GM19240 (cell line): ENCODE results near the gene ANKRD7.
"Not testable (repeated sequence)": the region's sequence is repeated elsewhere in the genome, so short reads cannot be mapped to it uniquely, and the experiment has no call there.

Source experiments
- DNase-seq: peaks from one replicate; pipeline ENCODE4 v3.0.0; 2011; ENCODE audit warnings: low spot score; ENCODE audit not compliant: insufficient read length

ANKRD7 gene

DNA sequence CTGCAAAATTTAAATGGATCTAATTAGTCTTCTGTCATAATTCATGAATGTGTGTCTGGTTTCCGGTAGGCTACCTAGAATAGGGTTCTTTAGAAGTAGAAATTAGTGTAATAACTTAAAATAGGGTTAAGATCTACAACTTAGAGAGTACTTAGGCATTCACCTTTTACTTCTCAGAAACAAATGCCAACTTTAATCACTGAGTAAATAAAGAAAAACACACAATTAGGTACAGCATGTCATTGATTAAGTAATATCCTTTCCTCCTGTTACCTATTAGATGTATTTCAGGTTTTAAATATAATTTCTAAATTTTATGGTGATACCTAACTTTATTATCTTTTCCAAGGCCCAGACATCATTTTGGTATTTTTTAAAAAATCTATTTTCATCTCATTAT is 9.3 kb downstream of the ANKRD7 start:
- no peak for DNase-seq

DNA sequence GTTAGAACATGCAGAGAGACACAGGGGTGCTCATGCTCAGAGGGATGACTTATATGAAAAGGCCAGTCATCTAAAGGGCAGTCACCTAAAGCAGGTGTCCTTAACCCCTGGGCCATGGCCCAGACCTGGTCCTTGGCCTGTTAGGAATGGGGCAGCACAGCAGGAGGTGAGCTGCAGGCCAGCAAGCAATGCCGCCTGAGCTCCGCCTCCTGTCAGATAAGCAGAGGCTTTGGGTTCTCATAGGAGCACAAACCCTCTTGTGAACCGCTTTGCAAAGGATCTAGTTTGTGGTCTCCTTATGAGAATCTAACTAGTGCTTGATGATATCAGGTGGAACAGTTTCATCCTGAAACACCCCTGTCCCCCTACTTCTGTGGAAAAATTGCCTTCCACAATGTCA is 14.5 kb downstream of the ANKRD7 start:
- no peak for DNase-seq

DNA sequence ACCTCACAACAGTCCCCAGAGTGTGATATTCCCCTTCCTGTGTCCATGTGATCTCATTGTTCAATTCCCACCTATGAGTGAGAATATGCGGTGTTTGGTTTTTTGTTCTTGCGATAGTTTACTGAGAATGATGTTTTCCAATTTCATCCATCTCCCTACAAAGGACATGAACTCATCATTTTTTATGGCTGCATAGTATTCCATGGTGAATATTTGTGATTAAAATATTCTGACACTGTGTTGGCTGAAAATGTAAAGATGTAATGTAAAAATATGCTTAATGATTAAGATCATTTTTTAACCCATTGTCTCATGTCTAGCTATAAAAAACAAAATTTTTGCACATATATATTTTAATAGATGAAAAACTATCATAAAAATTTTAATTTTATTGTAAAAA is 15.8 kb downstream of the ANKRD7 start:
- not testable (repeated sequence) for DNase-seq

DNA sequence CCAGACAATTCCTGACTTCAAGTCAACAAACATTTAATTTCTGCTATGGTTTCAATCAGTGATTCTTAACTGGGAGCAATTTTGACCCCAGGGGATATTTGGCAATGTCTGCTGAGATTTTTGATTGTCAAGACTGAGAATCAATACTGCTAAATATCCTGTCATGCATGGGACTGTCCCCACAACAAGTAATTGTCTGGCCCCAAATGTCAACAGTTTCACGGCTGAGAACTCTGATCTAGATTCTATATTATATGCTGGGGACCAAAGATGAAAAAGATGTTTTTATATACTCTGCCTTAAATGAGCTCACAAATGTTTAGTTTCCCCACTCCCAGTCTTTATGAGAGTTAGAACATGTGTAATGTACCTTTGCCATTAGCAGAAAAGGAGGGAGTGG is 19.2 kb downstream of the ANKRD7 start:
- DNase-seq = no peak

DNA sequence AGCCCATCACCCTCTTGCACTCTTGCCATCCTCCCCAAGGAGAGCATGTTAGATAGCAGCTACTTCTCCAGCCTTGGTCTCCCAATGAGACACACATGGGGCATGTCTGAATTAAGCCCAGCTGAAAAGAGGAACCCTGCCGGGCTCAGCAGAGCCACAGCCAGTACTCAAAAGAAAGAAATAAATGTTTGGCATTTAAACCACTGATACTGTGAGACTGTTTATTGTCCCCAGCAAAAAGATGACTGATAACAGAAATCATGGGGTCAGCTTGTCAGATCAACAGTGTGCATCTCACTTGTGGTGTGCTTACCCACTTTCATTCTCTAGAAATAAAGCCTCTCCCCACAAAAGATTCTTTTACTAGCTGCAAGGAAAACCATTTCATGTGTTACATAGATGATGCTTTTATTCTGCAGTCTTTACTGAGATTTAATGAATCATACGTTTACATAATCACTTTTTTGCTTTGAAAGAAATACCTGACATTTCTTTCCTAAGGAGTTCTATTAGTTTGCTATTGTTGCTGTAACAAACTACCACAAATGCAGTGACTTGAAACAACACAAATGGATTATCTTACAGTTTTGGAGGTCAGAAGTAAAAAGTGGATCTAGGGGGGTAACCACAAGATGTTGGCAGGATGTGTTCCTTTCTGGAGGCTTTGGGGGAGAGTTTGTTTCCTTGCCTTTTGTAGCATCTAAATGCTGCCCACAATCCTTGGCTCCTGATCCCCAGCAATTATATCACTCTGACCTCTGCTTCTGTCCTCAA is 20.9 kb downstream of the ANKRD7 start:
- no peak for DNase-seq

DNA sequence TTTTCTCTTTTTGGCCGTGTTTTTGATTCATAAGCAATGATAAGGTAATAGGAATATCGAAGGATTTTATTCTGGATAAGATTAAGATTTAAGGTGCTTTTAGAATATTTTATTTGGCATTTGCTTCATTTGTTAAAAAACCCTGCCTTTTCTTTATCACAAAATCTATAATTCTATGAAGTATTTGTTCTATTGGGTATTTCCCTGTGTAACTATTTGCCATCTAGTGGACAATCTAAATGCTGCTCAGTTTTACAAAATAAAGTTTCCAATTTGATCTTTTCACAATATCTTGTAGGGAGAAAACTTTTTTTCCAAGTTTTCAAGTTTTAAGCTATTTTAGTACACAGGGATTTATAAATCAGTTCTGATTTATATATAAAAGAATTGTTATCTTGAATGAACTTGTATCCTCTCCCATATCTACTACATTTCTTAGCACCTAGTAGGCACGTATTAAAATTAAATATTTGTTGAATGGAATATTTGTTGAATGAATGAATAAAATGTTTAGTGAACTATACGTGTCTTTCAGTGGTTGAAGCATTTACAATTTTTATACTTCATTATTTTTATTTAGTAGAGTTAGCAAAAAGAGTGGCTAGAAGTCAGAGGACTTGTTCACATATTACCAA is 26.5 kb downstream of the ANKRD7 start:
- no peak for DNase-seq

DNA sequence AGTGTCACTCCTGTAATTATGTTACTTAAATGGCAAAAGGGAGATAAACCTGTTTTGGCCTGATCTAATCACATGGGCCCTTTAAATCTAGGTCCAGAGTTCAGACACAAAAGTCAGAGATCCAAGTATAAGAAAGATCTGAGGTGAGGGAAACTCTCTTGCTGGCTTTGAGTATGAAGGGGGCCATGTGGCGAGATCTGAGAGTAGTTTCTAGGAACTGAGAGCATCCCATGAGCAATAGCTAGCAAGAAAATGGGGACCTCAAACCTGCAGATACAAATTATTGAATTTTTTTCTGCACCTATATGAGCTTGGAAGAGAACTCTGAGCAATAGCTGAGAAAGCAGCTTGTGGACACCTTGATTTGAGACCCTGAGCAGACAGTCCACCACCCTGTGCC is 27.6 kb downstream of the ANKRD7 start:
- DNase-seq = no peak

DNA sequence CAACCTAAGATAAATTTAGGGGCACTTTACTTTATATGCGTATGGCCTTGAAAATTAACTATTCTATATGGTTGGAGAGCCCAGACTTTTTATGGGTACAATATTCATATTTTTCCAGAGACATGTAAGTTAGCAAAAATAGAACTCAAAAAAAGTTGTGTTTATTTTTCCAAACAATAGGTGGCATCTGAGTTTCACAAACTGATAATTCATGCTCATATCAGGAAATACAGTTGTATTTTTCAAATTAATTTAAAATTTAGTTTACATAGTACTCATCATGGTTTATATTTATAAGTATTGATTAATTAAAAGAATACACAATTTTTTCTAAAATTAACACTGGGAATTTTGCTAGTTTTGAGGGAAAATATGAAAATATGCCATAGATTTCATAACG is 34.6 kb downstream of the ANKRD7 start:
- no peak for DNase-seq

DNA sequence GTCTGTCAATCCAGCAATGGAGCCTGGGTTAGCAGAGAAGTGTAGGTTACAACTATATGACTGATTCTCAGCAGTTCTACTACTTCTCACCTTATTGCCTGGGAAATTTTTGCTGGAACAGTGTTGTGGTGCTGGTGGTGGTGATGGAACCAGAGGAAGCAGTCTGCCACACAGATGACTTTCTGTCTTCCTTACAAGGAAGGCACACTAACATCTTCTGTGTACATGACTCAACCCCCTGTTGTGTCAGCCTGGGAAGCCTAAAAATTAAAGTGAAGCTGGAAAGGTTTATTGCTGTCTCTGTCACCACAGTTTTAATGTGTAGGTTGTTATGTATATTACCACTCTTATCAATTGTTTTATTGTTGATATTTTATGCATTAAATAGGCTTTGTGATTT is 40.3 kb downstream of the ANKRD7 start:
- no peak for DNase-seq

DNA sequence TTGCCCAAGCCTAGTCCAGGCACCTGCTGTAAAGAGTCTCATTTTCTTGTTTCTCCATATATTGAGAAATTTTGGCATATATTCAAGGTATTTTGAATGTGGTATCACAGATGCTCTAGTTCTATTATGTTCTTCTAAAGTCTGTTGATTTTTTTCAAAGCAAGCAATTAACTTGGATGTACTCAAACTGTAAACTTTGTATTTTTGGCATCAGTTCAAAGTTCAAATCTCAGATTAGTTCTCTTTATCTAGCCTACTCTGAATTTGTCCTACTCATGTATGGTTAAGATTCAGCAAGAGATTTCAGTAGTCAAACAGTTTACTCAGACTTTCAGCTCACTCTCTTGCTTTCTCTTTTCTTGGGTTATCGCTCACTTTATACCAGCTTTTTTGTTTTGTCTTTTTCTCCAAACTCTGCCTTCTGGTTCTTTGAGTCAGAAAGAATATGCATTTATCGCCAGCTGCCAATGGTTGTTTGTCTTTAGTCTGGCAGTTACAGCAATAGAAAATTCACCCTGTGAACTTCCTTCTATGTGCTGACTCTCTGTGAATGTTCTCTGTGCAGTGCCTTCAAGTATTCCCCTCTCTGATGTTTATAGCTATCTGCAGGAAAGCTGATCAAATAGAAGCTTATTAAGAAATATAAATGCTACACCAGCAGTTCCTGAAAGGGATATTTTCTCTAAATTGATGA is 56.0 kb downstream of the ANKRD7 start:
- DNase-seq = no peak

DNA sequence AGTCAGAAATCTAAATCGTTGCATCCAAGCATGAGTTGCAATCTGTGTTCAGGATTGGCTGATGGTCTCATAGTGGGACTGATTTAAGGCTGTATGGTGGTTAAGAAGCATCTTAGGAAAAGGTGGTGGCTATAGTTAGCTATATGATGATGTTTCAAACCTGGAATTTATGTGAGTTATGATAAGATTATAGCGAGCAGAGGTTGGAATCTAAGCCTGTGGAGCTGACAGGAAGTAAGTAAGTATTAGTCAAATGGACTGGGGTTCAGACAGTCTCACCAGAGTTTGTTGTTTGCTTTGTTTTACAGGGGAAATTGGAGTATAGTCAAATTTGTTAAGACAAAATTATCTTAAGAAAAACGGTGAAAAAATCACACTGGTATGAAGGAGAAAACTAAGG is 56.7 kb downstream of the ANKRD7 start:
- DNase-seq = no peak

DNA sequence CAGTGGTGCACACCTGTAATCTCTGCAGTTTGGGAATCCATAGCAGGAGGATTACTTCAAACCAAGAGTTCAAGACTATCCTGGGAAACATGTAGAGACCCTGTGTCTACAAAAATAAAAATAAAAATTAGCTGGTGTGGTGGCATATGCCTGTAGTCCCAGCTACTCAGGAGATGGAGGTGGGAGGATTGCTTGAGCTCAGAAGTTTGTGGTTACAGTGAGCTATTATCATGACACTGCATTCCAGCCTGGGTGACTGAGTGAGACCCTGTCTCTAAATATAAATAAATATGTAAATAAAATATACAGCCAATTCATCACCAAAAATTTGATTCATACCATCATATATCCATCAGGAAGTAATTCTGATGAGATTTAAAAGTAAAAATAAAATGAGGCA is 60.9 kb downstream of the ANKRD7 start:
- no peak for DNase-seq

DNA sequence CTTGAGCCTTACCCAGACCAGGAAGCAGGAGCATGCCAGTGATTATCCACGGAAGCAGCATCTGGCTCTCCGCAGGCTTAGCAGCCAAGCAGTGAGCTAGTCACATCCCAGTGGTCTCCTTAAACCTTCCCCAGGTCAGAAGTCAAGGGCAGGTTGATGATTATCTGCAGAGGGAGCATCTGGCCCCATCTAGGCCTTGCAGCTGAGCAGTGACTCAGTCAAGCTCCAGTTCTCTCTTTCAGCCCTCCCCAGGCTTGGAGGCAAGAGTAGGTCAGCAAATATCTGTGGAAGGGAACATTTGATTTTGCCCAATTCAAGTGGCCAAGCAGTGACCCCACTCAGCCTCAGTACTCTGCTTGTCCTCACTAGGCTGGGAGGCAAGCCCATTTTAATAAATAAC is 61.6 kb downstream of the ANKRD7 start:
- DNase-seq = no peak

DNA sequence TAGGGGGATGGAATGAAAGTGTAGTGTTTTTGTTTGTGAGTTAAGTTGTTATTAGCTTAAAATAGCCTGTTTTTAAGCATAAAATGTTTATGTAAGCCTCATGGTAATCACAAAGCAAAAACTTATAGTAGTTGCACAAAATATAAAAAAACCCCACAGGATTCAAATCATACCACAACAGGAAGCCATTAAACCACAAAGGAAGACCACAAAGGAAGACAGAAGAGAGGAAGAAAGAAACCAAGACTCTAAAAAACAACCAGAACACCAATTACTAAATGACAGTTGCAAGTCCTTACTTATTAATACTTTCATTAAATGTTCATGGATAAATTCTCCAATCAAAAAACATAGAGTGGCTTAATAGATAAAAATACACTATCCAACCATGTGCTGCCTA is 63.6 kb downstream of the ANKRD7 start:
- no peak for DNase-seq

DNA sequence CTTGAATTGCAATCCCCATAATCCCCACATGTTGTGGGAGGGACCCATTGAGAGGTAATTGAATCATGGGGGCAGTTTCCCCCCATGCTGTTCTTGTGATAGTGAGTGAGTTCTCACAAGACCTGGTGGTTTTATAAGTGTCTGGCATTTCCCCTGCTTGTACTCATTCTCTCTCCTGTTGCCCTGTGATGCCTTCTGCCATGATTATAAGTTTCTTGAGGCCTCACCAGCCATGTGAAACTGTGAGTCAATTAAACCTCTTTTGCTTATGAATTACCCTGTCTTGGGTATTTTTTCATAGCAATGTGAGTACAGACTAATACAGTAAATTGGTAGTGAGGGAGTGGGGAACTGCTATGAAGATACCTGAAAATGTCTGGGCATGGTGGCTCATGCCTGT is 65.0 kb downstream of the ANKRD7 start:
- DNase-seq = no peak
